ENCODE results near the gene NRXN3. TPM values are rescaled to one million over a fixed set of nuclear protein-coding genes. Genes with fewer than 3 reads are reported as not detected.

Gene NRXN3
- total RNA-seq, 2 experiments from 2014 or later = not detected

DNA sequence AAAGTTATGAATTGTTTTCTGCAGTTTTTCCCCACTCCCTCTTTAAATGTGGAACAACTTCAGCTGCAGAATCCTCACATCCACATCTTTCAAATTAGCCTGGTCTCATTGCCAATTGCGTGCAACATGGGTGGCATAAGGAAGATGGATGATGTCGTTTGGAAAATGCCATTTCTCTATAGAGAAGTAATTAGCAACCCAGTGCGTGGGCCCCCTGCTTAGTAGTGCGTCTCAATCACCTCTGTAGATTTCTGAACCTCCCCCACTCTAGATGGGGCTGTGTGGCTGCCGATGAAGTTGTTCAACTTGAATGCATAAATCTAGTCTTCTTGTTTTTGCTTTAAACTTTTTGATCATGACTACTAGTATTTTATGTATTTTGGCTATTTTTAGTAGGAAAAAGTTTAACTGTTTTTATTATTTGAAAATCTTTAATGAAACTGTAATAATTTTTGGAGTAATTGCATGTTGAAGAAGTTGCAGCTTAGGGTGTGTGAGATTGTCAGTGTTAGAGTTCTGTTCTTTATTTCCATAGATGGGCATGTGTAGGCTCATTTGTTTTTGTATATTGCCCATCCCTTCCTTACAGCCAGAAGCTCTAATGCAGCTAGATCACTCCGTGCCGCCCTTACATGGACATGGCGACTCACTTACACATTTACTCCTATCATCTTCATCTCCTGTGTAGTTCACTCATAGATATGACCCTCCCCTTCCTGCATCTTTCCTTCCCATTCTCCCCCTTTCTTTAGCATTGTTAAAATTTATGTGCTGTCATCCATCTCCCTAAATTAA is 1683.0 kb downstream of the NRXN3 start:
- H3K27me3 Mint-ChIP-seq = no peaks in the 10 kb centered on the region

GRCh38 chr14:79855789-79856188 is 1685.6 kb downstream of the NRXN3 start:
- Mint-ChIP-seq H3K4me1 (no peaks in the 10 kb centered on the region), H3K4me3 (no peak overlapping the region), H3K27ac (no peak overlapping the region), H3K36me3 (ENCODE audit: low read depth) (no peaks in the 10 kb centered on the region), H3K9me3 (peaks cover 2% of the 10 kb centered on the region), H3K27me3 (no peaks in the 10 kb centered on the region)
- no peak for DNase-seq
- ChIA-PET POLR2A (no interaction called here), CTCF (no interaction called here)

More for the DNA sequence above, 1683.0 kb downstream of the NRXN3 start:
- Mint-ChIP-seq H3K36me3 (ENCODE audit: low read depth) (no peaks in the 10 kb centered on the region), H3K9me3 (peaks cover 2% of the 10 kb centered on the region), H3K4me1 (no peaks in the 10 kb centered on the region), H3K27ac (no peak overlapping the region), H3K4me3 (no peak overlapping the region)
- ChIA-PET POLR2A (no interaction called here), CTCF (no interaction called here)
- no peak for DNase-seq

GRCh38 chr14:79856381-79856780 is 1686.2 kb downstream of the NRXN3 start:
- H3K27me3 Mint-ChIP-seq = no peaks in the 10 kb centered on the region
- H3K4me1 Mint-ChIP-seq = no peaks in the 10 kb centered on the region
- ChIA-PET POLR2A (no interaction called here), CTCF (no interaction called here)
- DNase-seq = no peak
- H3K4me3 Mint-ChIP-seq = no peak overlapping the region
- no peaks in the 10 kb centered on the region for H3K36me3 Mint-ChIP-seq (ENCODE audit: low read depth)
- H3K27ac Mint-ChIP-seq = no peak overlapping the region
- peaks cover 2% of the 10 kb centered on the region for H3K9me3 Mint-ChIP-seq

DNA sequence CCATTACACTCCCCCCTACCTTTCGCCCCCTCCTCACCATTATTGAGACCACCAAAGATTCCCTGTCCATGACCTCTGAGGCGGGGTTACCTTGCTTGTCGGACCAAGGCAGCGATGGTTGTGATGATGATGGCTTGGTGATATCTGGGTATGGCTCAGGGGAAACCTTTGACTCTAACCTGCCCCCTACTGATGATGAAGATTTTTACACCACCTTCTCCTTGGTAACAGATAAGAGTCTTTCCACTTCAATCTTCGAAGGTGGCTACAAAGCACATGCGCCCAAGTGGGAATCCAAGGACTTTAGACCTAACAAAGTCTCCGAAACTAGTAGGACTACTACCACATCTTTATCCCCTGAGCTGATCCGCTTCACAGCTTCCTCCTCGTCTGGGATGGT is 1690.9 kb downstream of the NRXN3 start:
- ChIA-PET CTCF (no interaction called here), POLR2A (no interaction called here)
- Mint-ChIP-seq H3K9me3 (peaks cover 10% of the 10 kb centered on the region), H3K27me3 (no peaks in the 10 kb centered on the region), H3K36me3 (ENCODE audit: low read depth) (no peaks in the 10 kb centered on the region), H3K4me1 (no peaks in the 10 kb centered on the region), H3K27ac (no peak overlapping the region), H3K4me3 (no peak overlapping the region)
- DNase-seq = no peak

DNA sequence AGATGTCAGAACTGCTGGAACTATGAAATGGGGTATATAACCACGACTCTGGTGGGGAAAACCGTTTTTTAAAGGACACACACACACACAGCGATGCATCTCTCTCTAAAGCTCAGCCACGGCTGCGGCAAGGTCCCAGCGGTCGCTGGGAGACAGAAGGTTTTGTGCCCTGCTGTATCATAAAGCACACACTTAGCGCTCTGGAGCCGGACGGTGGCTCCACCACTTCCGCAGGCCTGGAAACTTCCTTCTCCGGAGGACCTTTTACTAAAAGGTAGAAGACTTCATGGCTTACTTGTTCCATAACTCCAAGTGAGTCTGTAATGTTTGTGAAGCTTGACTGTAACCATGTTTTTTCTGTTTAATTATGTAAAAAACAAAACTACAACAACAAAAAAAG is 1691.9 kb downstream of the NRXN3 start:
- CTCF ChIA-PET = no interaction called here
- Mint-ChIP-seq H3K27me3 (no peaks in the 10 kb centered on the region), H3K4me3 (no peak overlapping the region), H3K36me3 (ENCODE audit: low read depth) (no peaks in the 10 kb centered on the region), H3K9me3 (peaks cover 12% of the 10 kb centered on the region), H3K4me1 (no peaks in the 10 kb centered on the region), H3K27ac (no peak overlapping the region)
- POLR2A ChIA-PET = no interaction called here
- DNase-seq = no peak

DNA sequence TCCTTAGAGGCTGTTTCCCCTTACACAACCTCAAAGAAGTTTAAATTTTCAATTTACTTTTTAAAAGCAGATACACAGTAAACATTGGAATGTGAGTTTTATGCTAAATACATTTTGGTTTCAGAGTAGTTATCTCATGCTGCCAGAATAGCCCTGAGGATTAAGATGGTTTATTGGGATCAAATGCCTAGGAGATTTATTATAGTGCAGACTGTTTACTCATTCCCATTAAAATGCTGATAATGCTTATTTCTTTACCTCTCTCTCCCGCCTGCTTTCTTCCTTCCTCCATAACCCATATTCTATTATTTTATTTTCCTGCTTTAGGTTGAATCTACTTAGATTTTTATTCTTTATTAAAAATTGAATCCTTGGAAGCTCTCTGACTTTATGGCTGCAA is 1701.0 kb downstream of the NRXN3 start:
- ChIA-PET CTCF (no interaction called here), POLR2A (no interaction called here)
- H3K36me3 Mint-ChIP-seq (ENCODE audit: low read depth) = no peaks in the 10 kb centered on the region
- peaks cover 4% of the 10 kb centered on the region for H3K9me3 Mint-ChIP-seq
- no peak overlapping the region for H3K4me3 Mint-ChIP-seq
- DNase-seq = no peak
- no peak overlapping the region for H3K27ac Mint-ChIP-seq
- H3K27me3 Mint-ChIP-seq = no peaks in the 10 kb centered on the region
- H3K4me1 Mint-ChIP-seq = no peaks in the 10 kb centered on the region

GRCh38 chr14:79878229-79878628 is 1708.1 kb downstream of the NRXN3 start:
- H3K27ac Mint-ChIP-seq = no peak overlapping the region

GRCh38 chr14:79878785-79879184 is 1708.6 kb downstream of the NRXN3 start:
- Mint-ChIP-seq H3K4me3 (no peak overlapping the region), H3K27ac (no peak overlapping the region), H3K9me3 (peaks cover 5% of the 10 kb centered on the region), H3K27me3 (no peaks in the 10 kb centered on the region), H3K36me3 (ENCODE audit: low read depth) (no peaks in the 10 kb centered on the region), H3K4me1 (no peaks in the 10 kb centered on the region)
- CTCF ChIA-PET = no interaction called here
- no peak for DNase-seq
- POLR2A ChIA-PET = no interaction called here

More at GRCh38 chr14:79878229-79878628, 1708.1 kb downstream of the NRXN3 start:
- no peaks in the 10 kb centered on the region for H3K4me1 Mint-ChIP-seq
- peaks cover 5% of the 10 kb centered on the region for H3K9me3 Mint-ChIP-seq
- DNase-seq = no peak
- H3K27me3 Mint-ChIP-seq = no peaks in the 10 kb centered on the region
- ChIA-PET CTCF (no interaction called here), POLR2A (no interaction called here)
- H3K36me3 Mint-ChIP-seq (ENCODE audit: low read depth) = no peaks in the 10 kb centered on the region
- no peak overlapping the region for H3K4me3 Mint-ChIP-seq

DNA sequence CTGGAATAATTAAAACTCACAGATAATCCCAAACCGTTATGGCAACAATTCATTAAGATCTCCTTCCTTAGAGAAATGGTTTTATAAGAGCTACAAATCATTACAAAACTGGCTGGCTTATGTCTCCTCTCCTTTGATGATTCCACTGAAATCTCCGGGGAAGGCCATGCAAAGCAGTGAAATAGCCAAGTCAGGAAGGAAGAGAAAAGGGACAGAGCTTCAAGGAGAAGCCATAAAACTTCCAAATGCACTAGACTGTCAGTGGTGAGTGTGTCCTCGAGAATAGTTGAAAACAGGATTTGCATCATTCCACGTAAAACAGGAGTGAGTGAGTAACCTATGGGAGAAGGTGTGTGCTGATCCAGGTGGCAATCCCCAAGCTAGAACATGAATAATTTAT is 1711.1 kb downstream of the NRXN3 start:
- Mint-ChIP-seq H3K9me3 (peaks cover 4% of the 10 kb centered on the region), H3K36me3 (ENCODE audit: low read depth) (no peaks in the 10 kb centered on the region), H3K27me3 (no peaks in the 10 kb centered on the region), H3K27ac (no peak overlapping the region), H3K4me1 (no peaks in the 10 kb centered on the region), H3K4me3 (no peak overlapping the region)
- DNase-seq = no peak
- ChIA-PET CTCF (no interaction called here), POLR2A (no interaction called here)

DNA sequence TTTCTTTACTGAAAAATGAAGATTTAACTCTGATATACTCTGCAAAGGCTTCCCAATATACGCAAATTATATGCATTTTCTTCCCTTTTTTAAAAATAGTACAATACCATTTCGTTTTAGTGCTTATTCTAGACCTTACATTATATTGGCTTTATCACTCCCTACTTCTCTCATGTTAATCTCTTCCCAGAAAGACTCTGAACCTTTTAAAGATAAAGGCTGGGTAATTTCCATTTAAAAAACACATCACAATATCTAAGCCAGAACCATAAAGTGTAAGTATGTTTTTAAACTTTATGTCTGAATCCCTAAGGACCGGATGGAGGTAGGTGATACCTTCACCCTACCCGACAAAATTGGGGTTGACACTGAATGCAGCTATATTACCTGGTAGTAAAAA is 1720.4 kb downstream of the NRXN3 start:
- no peaks in the 10 kb centered on the region for H3K27me3 Mint-ChIP-seq
- ChIA-PET CTCF (interaction anchor here (0.6 kb wide), 1 partner anchor 957 kb away, joined by 8 read pairs; no protein-coding TSS in a partner anchor), POLR2A (no interaction called here)
- no peak overlapping the region for H3K27ac Mint-ChIP-seq
- H3K4me3 Mint-ChIP-seq = no peak overlapping the region
- peaks cover 4% of the 10 kb centered on the region for H3K9me3 Mint-ChIP-seq
- no peaks in the 10 kb centered on the region for H3K36me3 Mint-ChIP-seq (ENCODE audit: low read depth)
- H3K4me1 Mint-ChIP-seq = no peaks in the 10 kb centered on the region
- no peak for DNase-seq

DNA sequence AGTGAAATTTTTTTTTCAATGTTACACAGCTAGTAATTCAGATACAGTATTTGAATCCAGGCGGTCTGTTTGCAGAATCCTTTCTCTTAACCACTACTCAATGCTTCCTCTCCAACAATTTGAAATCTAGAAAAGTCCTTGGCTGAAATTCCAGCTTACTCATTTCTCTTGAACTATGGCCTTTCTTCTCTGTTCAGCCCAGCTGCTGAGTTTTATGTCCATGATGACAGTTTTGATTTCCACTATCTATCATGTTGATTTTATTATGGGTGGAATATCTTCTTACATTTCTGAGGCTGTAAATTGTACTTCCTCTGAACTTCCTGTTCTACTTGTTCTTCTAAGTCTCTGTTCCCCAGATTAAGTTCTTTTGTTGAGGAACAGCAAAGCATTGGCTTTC is 1725.8 kb downstream of the NRXN3 start:
- Mint-ChIP-seq H3K36me3 (ENCODE audit: low read depth) (no peaks in the 10 kb centered on the region), H3K9me3 (peaks cover 4% of the 10 kb centered on the region), H3K4me3 (no peak overlapping the region), H3K27ac (no peak overlapping the region), H3K4me1 (no peaks in the 10 kb centered on the region), H3K27me3 (no peaks in the 10 kb centered on the region)
- POLR2A ChIA-PET = no interaction called here
- DNase-seq = no peak
- CTCF ChIA-PET = no interaction called here

GRCh38 chr14:79899610-79900009 is 1729.4 kb downstream of the NRXN3 start:
- Mint-ChIP-seq H3K36me3 (ENCODE audit: low read depth) (no peaks in the 10 kb centered on the region), H3K9me3 (peaks cover 4% of the 10 kb centered on the region), H3K4me3 (no peak overlapping the region), H3K27ac (no peak overlapping the region), H3K4me1 (no peaks in the 10 kb centered on the region), H3K27me3 (no peaks in the 10 kb centered on the region)
- no peak for DNase-seq
- POLR2A ChIA-PET = no interaction called here
- CTCF ChIA-PET = no interaction called here

DNA sequence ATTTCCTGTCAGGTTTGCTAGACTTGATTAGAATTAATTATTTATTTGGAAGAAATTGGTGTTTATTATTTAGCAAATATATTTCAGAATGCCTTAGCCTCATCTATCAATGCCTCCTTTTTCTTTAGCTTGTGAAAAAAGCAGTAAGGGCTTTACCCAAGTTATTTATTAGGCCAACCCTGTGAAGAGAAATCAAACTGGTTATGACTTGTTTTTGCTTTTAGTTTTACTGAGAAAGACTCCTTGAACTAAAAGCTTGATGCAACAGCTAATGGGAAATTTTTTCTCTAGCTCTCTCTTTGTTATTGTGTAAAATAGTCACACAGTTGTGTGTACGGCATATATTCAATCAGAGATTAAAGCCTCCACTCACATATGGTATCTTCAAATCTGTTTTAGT is 1734.3 kb downstream of the NRXN3 start:
- no peak for DNase-seq
- Mint-ChIP-seq H3K9me3 (peaks cover 4% of the 10 kb centered on the region), H3K36me3 (ENCODE audit: low read depth) (no peaks in the 10 kb centered on the region), H3K27me3 (no peaks in the 10 kb centered on the region), H3K4me3 (no peak overlapping the region), H3K27ac (no peak overlapping the region), H3K4me1 (no peaks in the 10 kb centered on the region)
- POLR2A ChIA-PET = no interaction called here
- CTCF ChIA-PET = no interaction called here

DNA sequence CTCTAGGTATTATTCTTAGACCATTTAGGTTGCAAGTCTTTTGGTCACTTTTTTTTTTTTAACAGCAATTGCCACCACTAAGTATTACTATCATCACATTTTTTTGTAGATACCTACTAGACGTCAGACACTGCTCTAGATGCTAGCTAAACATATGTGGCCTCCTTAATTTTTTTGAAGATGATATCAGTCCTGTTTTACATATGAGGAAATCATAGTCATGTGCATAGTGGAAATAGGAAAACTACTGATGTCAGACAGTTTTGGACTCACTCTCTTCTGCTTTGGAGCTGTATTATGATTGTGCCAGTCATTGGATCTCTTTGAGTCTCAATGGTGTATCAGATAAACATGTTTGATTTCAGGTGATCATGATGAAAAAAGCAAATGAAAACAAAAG is 1736.8 kb downstream of the NRXN3 start:
- Mint-ChIP-seq H3K36me3 (ENCODE audit: low read depth) (no peaks in the 10 kb centered on the region), H3K4me1 (no peaks in the 10 kb centered on the region), H3K4me3 (no peak overlapping the region), H3K27me3 (no peaks in the 10 kb centered on the region), H3K27ac (no peak overlapping the region), H3K9me3 (peaks cover 1% of the 10 kb centered on the region)
- no peak for DNase-seq
- ChIA-PET POLR2A (no interaction called here), CTCF (no interaction called here)
